GM23248 (cell line): ENCODE data around the gene HTT. TPM values are rescaled to one million over a fixed set of nuclear protein-coding genes. Genes with fewer than 3 reads are reported as not detected.

Experiments used
- DNase-seq: peaks from one replicate; pipeline ENCODE4 v3.0.0-alpha.2; 2015
- H2AFZ ChIP-seq: fragments of 200-600 bp; sonication (generic); 2 replicates; pipeline ENCODE4 v1.6.1; 2016; ENCODE audit warnings: antibody characterized with exemption
- H3F3A ChIP-seq: fragments of 200-600 bp; sonication (generic); 2 replicates; pipeline ENCODE4 v1.6.1; 2016; ENCODE audit warnings: mild to moderate bottlenecking, antibody characterized with exemption, mixed run types; ENCODE audit not compliant: insufficient read depth
- H3K27ac ChIP-seq: fragments of 200-600 bp; sonication (generic); 2 replicates; pipeline ENCODE4 v1.5.1; 2016; ENCODE audit warnings: mild to moderate bottlenecking
- H3K27me3 ChIP-seq: fragments of 200-600 bp; sonication (generic); replicated peaks from 2 replicates; pipeline ENCODE4 v1.6.1; 2016; ENCODE audit warnings: mild to moderate bottlenecking; ENCODE audit not compliant: insufficient read depth
- H3K36me3 ChIP-seq: fragments of 200-600 bp; sonication (generic); 2 replicates; pipeline ENCODE4 v1.6.1; 2016; ENCODE audit warnings: low read depth, mild to moderate bottlenecking
- H3K4me1 ChIP-seq: fragments of 200-600 bp; sonication (generic); 2 replicates; pipeline ENCODE4 v1.6.1; 2016; ENCODE audit warnings: mild to moderate bottlenecking; ENCODE audit not compliant: insufficient read depth
- H3K4me2 ChIP-seq: fragments of 200-600 bp; sonication (generic); one replicate; pipeline ENCODE4 v1.6.1; 2016; ENCODE audit warnings: mild to moderate bottlenecking; ENCODE audit not compliant: unreplicated experiment
- H3K4me3 ChIP-seq: fragments of 200-600 bp; sonication (generic); 2 replicates; pipeline ENCODE4 v1.5.1; 2016; ENCODE audit warnings: mild to moderate bottlenecking
- H3K79me2 ChIP-seq: fragments of 200-600 bp; sonication (generic); 2 replicates; pipeline ENCODE4 v1.6.1; 2016; ENCODE audit warnings: mild to moderate bottlenecking; ENCODE audit not compliant: insufficient read depth
- H3K9ac ChIP-seq: fragments of 200-600 bp; sonication (generic); 2 replicates; pipeline ENCODE4 v1.6.1; 2016; ENCODE audit warnings: mild to moderate bottlenecking
- H3K9me2 ChIP-seq: fragments of 200-600 bp; sonication (generic); 2 replicates; pipeline ENCODE4 v1.6.1; 2016; ENCODE audit warnings: mixed run types, mild to moderate bottlenecking, moderate library complexity; ENCODE audit not compliant: insufficient read depth
- H3K9me3 ChIP-seq: fragments of 200-600 bp; sonication (generic); one replicate; pipeline ENCODE4 v1.6.1; 2017; ENCODE audit warnings: low read depth
- H4K20me1 ChIP-seq: fragments of 200-600 bp; sonication (generic); 2 replicates; pipeline ENCODE4 v1.6.0; 2016; ENCODE audit not compliant: insufficient read depth
- EZH2 ChIP-seq: fragments of 200-600 bp; sonication (generic); IDR thresholded peaks from 2 replicates; pipeline ENCODE4 v1.6.1; 2018; ENCODE audit warnings: antibody characterized with exemption, mild to moderate bottlenecking; ENCODE audit not compliant: insufficient read depth, poor library complexity, severe bottlenecking
- EZH2phosphoT487 ChIP-seq: fragments of 200-600 bp; sonication (generic); IDR thresholded peaks from 2 replicates; pipeline ENCODE4 v1.6.1; 2018; ENCODE audit warnings: antibody characterized with exemption, moderate library complexity, mild to moderate bottlenecking, low read depth; ENCODE audit not compliant: insufficient read depth
- WGBS, 2 experiments: methylation state at CpG; one replicate each; pipeline ENCODE4 v1.1.6; 2015 to 2017; ENCODE audit warnings: low lambda C conversion rate in 2 of 2, low coverage in 1 of 2; ENCODE audit errors: missing lambda C conversion rate in 2 of 2; 5-methylcytosine and 5-hydroxymethylcytosine counted together
- in situ Hi-C: fragments of 300-500 bp; cut with MboI; formaldehyde crosslinking; loops from 2 replicates; pipeline ENCODE4 v1.15.0; 2020
- polyA plus RNA-seq: library from polyadenylated mRNA; unstranded; fragments of >200 nt; fragmentation: Nextera tagmentation; extraction: Ambion mirVana; gene quantifications from 2 replicates; pipeline ENCODE4 v1.2.1, GENCODE V29; 2016
- total RNA-seq: library from RNA; depleted of rRNA; stranded (reverse); fragments of >200 nt; shearing (Covaris generic); gene quantifications from 2 replicates; pipeline ENCODE4 v1.2.3, GENCODE V29; 2014

Gene HTT
- total and polyA plus RNA-seq, 2 experiments from 2014 or later: 8.2 to 26.5 TPM

DNA sequence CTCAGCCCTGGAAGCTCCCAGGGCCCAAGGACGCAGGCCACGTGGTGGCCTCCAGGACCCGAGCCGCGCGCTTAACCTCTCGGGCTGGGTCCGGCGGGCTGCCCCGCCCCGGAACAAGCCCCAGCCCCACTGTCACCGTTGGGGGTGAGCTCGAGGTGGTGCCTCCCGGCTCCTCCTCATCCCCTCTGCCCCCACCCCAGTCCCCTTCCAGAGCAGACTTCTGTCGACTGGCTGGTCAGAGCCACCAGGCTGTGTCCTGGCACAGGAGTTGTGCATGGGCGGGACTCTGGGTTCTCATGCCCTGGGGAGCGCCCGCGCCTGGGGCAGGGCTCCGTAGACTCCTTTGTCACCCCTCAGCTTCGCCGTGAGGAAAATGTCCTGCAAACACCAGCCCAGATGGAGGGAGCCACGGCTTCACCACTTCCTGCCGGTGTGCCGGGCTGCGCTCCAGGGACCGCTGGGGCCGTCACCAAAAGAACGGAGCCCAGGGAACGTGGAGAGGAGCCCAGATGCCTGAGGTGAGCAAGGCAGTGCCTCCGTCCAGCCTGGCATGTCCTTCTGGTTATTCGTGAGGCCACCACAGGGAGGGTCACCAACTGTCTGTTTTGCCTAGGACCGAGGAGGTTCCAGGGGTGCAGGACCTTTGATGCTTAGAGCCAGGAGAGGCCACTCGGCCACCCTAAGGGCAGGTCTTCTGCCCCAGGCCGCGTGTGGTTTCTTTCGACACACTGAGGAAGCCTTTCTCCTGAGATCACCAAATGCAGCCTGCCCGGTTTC is 211.3 kb downstream of the HTT start:
- Histone ChIP-seq H3K4me1 (peaks cover 9% of the 10 kb centered on the region), H4K20me1 (no peaks in the 10 kb centered on the region), H3K36me3 (no peaks in the 10 kb centered on the region), H3K9ac (no peak overlapping the region), H3K79me2 (no peaks in the 10 kb centered on the region), H3K9me2 (no peaks in the 10 kb centered on the region), H3K27ac (no peak overlapping the region), H3F3A (no peaks in the 10 kb centered on the region), H3K4me3 (no peak overlapping the region), H3K27me3 (no peaks in the 10 kb centered on the region), H3K9me3 (no peaks in the 10 kb centered on the region), H3K4me2 (peak overlapping the region; percentile 56), H2AFZ (peak overlapping the region; percentile 49)
- WGBS, 2 experiments: 28 to 57% methylated on average over 17 to 35 of the region's 38 CpGs
- TF ChIP-seq EZH2 (no peak), EZH2phosphoT487 (no peak)
- peak; percentile 88 for DNase-seq
- in situ Hi-C loops: no loop called here

DNA sequence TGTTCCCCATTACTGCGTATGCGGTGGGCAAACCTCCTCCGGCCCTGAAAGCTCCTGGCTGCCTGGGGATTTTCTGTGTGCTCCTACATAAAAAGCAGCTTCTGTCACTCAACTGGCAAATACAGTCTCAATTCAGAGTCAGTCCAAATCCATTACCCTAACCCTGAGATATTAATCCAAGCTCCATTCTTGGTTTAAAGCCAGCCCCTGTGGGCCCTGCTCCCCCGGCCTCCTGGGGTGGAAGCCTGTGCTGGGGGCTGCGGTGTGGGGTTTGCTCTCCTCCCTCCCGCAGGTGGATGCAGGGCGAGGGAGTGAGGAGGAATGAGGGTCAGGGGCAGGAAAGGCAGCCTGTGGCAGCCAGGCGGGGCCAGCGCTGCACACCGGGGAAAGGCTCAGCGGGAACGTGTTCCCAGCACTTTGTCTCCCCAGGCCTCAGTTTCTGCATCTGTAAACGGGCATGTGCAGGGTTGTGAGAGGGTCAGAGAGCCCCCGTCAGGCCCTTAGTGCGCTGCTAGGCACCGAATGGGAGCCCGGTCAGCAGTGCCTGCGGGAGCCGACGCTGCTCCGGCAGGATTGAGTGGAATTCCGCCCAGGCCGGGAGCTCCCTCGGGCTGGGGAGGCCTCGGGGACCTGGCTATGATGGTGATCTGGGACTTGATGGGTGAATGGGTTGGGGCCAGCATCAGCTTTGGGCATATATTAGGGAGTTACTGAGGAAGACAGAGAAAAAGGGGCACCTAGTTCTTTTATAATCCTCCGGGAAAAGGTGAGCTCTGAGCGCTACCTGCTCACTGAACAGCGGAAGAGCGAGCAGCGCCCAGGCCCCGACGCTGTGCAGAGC is 212.1 kb downstream of the HTT start:
- Histone ChIP-seq H3F3A (no peaks in the 10 kb centered on the region), H3K9me3 (no peaks in the 10 kb centered on the region), H3K9me2 (no peaks in the 10 kb centered on the region), H4K20me1 (no peaks in the 10 kb centered on the region), H3K4me1 (peaks cover 11% of the 10 kb centered on the region), H3K9ac (0 out of 2 replicates have a peak overlapping the region, but pooled peaks have one; percentile 35), H3K36me3 (no peaks in the 10 kb centered on the region), H2AFZ (peak overlapping the region; percentile 49), H3K4me3 (no peak overlapping the region), H3K27ac (no peak overlapping the region), H3K4me2 (peak overlapping the region; percentile 56), H3K79me2 (no peaks in the 10 kb centered on the region; the same call in 1 of the 2 replicates), H3K27me3 (no peaks in the 10 kb centered on the region)
- TF ChIP-seq EZH2: peak; percentile 69
- no peak for TF ChIP-seq EZH2phosphoT487
- in situ Hi-C loops: no loop called here
- WGBS, 2 experiments: 50 to 53% methylated on average over 31 of the region's 32 CpGs
- no peak for DNase-seq

DNA sequence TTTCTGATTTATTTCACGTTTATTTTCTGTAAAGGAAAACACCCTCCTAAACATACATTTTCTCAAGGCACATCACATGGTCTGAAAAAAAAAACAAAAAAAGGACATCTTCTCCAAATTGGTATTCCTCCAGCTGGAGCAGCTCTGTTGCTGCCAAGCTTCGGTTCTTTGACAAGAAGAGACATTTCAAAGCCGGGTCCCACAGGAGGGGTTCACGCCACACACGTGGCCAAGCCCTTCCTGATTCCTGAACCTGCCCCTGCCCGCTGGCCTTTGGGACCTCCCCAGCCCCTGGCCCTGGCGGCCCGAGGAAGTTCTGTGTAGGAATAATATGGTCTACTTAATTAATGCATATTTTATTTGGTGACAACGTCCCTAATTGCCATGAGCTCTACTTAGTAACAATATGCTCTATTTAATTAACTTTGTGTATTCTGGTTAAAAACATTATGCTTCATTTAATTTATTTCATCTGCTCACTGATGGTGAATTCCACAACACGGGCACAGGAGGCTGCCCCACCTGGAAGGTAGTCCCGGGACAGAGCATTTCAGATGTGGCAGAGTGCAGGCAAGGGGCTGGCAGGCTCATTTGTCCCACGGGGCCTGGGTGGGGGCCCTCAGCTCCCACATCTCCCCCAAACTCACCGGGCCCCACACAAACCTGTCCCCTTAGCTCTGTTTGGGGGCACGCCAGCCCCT is 212.9 kb downstream of the HTT start:
- Histone ChIP-seq H3K36me3 (no peaks in the 10 kb centered on the region), H3K79me2 (no peaks in the 10 kb centered on the region; the same call in 1 of the 2 replicates), H3K4me1 (peaks cover 14% of the 10 kb centered on the region), H3K9ac (no peak overlapping the region), H3K9me2 (no peaks in the 10 kb centered on the region), H3K27me3 (no peaks in the 10 kb centered on the region), H4K20me1 (no peaks in the 10 kb centered on the region), H3K27ac (no peak overlapping the region), H3K4me2 (no peak overlapping the region), H3K4me3 (no peak overlapping the region), H2AFZ (no peak overlapping the region), H3K9me3 (no peaks in the 10 kb centered on the region), H3F3A (no peaks in the 10 kb centered on the region)
- TF ChIP-seq EZH2 (peak; percentile 1), EZH2phosphoT487 (no peak)
- in situ Hi-C loops: no loop called here
- WGBS, 2 experiments: 42 to 45% methylated on average over 14 of the region's 14 CpGs
- DNase-seq: no peak

DNA sequence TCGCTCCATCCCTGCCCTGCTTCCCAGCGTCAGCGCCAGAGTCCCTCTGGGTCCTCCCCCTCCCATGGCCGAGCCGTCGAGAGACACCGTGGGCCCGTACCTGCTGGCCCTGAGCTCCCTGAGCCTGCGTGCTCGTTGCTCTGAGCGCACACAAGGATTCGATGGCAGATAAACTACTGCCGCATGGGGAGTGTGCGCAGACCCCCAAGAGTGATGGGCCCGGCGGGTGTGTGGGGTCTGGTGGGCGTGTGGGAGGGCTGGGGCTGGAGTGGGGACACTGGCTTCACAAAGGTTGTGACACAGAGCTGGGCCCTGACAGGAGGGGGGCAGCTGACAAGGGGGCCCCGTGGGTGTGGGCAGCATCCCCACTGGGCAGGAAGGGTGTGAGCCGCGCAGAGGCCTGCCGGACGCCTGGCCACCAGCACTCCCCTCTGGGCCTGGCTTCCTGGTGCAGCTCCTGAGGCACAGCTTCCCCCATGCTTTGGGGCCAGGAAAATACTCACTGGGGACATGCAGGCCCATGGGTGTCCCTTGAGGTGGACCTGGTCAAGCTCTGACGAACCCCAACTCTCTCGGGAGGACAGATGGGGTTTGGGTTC is 213.6 kb downstream of the HTT start:
- no peak for DNase-seq
- no peaks in the 10 kb centered on the region; the same call in 1 of the 2 replicates for H3K79me2 ChIP-seq
- WGBS, 2 experiments: 83 to 87% methylated on average over 20 to 24 of the region's 24 CpGs
- no peaks in the 10 kb centered on the region for H3F3A ChIP-seq
- H3K9me3 ChIP-seq: no peaks in the 10 kb centered on the region
- H3K27me3 ChIP-seq: no peaks in the 10 kb centered on the region
- no peak overlapping the region for H3K4me3 ChIP-seq
- no peak overlapping the region for H3K9ac ChIP-seq
- H3K4me1 ChIP-seq: peaks cover 14% of the 10 kb centered on the region
- no peak overlapping the region for H3K27ac ChIP-seq
- no peak overlapping the region for H3K4me2 ChIP-seq
- no peak for TF ChIP-seq EZH2phosphoT487
- H2AFZ ChIP-seq: no peak overlapping the region
- H3K9me2 ChIP-seq: no peaks in the 10 kb centered on the region
- in situ Hi-C loops: no loop called here
- H3K36me3 ChIP-seq: no peaks in the 10 kb centered on the region
- no peaks in the 10 kb centered on the region for H4K20me1 ChIP-seq
